NOMO-1 (cell line): ENCODE data around the gene SEPTIN6.

Experiments used
- DNase-seq, 2 experiments: peaks; one replicate each; lab custom pipeline; 2025; ENCODE audit not compliant: unreplicated experiment in 2 of 2; lab: John Stamatoyannopoulos, UW

The SEPTIN6 gene

DNA sequence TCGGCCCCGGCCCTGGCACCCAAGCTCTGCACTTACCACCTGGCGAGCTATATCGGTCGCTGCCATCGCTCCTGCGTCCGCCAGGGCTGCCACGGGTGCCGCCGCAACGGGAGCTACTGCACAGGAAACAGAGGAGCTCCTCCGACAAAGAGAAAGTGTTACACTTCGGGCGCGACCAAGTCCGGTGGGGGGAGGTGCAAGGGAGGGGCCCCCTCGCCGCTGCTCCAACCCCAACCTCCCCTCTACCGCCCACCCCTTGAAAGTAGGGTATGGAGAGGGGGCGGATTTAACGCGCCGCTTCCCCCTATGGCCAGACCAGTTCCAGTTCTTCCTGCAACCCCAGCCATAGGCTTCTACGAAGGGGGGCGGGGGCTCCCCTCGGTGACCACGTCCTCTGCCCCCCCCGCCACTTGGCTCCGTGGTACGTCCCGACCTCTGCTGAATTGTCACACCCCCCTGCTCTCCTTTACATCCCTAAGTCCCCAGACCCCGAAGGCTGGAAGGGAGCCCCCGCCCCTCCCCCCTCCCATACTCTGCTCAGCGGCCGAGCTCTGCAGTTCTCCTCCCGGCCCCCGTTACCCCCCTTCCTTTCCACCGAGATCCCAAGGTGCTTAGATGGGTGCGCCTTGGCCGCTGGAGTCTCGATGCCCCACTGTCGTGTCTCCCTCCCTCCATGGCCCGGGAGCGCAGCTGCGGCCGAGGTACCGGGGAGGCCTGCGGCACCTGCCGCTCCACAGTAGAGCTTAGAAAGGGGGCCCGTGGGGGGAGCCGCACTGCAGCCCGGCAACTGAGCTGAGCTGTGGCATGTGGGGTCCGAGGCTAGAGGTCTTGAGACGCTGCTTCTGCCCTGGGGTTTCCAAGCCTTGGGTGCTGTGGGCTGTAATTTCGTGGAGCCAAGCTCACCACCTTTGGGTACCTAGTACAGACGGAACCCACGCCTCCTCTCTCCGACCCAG, at the start of gene SEPTIN6:
Gene SEPTIN6, minus strand, starts transcription at position 129 of the 956 bp plus-strand sequence. Its CDS starts 63 bp downstream, at position 66.
- DNase-seq, result peak; percentile 85 to 88

DNA sequence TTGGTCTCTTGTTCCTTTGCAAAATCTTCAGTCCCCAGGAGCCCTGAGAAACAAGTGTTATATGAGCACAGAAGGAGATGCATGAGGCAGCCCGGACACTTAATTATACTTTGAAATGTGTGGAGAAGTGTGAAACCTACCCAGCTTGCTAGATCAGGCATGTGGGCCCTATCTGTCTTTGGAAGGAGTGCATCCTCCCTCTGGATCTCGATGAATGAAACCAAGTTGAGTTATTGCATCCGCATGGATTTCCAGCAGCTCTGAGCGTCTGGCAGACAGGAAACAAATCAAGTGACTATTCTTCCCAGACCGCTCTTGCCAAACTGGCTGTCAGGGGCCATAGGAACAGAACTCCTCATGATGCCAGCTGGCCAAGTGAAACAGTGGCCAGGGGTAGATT, 45.8 kb upstream of the SEPTIN6 start:
- DNase-seq, result no peak

DNA sequence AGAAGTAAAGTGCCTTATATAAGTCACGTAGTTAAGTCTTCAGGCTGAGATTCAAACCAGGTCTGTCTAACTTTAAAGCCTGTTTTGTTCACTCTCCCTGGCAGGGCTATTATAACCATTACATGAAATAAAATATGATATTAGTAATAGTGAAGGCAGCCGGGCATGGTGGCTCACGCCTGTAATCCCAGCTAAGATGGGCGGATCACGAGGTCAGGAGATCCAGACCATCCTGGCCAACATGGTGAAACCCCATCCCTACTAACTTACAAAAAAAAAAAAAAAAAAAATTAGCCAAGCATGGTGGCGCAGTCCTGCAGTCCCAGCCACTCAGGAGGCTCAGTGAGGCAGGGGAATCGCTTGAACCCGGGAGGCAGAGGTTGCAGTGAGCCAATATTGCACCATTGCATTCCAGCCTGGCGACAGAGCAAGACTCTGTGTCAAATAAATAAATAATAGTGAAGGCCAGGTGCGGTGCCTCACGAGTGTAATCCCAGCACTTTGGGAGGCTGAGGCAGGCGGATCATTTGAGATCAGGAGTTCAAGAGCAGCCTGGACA, 43.3 kb upstream of the SEPTIN6 start:
- DNase-seq, result no peak

DNA sequence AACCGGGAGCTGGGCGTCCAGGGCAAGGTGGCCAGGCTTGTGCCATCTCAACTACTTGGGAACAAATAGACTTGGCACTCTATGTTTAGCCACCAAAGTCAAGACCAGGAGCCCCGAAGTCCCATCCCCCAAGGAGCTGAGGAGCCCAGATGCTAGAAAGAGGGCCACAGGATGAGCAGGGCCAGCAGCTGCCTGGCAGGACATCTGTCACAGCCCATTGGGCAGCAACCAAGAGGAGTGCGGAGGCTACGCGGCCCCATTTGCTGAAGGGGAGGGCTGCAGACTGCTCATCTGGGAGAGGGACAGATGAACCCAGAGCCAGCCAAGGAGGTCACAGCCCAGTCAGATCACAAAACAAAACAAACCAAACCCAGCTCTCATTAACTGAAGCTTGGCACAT, 42.5 kb upstream of the SEPTIN6 start:
- no peak for DNase-seq

DNA sequence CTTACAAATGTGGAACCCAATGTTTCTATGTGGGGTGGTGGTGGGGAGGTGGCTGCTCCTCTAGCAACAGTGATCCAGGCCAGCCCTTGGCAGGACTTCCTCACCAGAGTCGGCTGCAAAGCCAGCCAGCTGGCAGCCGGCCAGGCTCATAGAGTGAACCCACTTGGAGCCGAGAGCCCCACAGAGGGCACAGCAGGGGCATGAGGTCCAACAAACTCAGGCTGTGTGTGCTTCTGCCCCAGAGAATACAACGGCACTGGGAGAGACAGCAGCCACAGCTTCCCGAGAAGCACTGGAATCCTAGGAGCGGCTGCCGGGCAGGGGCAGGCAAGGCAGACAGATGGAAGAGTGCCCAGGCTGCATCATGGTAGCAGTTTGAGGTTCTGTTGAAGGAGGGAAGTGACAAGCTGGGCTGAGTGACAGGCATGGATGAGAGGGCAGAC, 42.0 kb upstream of the SEPTIN6 start:
- DNase-seq, result no peak

DNA sequence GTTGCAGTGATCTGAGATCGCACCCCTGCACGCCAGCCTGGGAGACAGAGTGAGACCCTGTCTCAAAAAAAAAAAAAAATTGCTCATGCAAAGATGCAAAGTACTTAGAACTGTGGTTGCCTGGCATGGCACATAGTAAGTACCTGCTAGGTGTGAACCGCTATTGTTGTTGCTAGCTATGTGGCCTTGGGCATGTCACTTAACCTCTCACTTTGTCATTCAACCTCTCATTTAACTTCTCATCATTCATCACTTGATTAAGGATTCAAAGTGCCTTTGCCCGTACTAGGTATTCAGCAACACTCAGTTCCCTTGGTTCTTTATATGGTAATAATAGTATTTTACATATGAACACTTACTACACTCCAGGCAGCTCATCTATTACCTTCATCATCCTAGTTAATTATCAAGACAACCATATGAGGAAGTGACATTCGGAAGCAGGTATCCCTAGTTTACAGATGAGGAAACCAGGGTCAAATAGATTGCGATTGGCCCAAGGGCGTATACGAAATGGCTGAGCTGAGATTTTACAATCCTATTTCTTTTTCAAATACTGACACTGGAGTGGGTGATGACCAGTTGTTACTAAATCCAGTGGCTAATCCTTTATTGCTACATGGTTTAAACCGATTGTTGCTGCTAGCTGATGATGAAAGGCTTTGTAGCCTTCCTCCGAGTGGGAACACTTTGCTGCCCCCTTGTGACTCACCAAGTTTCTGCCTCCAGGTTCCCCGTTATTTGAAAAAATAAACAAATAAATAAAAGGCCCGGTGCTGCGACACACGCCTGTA, 36.6 kb upstream of the SEPTIN6 start:
- peak; percentile 56 to 88 for DNase-seq

DNA sequence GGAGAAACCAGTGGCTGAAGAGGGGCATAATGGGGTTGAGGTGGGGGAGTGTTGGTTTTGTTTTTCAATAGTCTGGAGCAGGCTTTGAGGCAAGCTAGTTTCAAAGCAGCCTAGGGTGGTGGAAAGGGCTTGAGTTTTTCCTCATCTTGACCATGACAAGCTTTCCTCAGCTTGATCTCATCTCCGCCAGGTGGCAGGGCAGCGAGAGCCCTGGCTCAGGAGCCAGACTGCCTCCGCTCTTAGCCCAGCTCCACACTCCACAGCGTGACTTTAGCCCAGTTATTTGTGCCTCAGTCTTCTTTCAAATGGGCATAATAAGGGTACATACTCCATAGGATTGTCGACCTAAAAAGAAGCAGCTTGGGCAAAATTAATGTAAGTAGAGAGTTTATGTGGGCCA, 35.5 kb upstream of the SEPTIN6 start:
- no peak for DNase-seq

DNA sequence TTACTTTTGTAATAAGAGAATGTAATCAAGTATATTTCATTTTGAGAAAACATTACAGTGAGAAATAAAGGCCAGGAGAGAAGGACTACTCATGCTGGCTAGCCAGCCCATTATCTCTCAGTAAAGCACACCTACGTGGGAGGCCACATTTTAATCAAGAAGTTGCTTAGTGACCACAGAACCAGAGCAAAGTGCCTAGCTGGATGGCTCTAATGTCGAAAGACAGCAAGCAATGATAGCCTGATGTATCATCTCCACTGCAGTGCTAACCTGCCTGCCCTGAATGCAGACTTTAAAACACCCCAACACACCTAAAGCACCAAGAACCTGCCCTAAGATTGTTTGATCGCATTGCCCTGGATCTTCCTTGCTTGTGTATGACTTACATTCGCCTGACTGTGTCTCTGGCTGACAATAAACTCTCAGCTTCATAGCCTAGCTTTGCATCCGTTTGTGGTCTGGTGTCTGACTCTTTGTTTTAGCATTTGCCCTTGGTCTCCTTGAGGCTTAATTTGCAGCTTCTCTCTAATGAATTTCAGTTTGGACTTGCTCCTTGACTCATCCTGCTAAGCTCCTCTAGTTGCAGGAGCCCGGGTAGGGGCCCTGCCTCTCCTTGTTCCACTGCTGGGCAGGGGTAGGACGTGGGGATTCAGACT, 34.1 kb upstream of the SEPTIN6 start:
- DNase-seq, result peak; percentile 56 to 69

DNA sequence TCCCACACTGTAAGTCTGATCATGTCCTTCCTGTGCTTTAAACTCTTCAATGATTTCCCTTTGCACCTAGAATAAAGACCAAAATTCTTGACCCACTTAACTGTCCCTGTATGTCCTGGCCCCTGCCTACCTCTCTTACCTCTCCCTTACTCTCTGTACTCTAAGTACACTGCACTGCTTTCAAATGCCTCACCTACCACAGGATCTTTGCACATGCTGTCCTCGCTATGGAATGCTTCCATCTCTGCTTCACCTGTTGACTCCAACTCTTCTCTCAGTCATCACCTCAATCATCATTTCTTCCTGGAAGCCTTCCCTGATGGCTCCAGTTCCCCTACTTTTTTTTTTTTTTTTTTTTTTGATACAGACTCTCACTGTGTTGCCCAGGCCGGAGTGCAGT, 29.0 kb upstream of the SEPTIN6 start:
- no peak for DNase-seq

DNA sequence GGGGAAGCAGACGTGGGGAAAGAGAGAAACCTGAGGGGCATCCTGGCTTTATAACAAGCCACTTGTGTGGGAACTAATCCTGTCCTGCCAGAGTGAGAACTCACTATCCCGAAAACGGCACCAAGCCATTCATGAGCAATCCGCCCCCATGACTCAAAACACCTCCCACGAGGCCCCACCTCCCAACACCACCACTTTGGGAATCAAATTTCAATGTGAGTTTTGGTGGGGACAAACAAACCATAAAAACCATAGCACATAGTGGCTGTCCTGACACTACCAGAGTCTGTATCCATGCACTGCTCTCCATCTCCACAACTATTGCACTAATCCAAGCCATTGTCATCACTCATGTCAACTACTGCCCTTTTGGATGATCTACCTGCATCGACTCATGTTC, 28.5 kb upstream of the SEPTIN6 start:
- DNase-seq, result no peak

DNA sequence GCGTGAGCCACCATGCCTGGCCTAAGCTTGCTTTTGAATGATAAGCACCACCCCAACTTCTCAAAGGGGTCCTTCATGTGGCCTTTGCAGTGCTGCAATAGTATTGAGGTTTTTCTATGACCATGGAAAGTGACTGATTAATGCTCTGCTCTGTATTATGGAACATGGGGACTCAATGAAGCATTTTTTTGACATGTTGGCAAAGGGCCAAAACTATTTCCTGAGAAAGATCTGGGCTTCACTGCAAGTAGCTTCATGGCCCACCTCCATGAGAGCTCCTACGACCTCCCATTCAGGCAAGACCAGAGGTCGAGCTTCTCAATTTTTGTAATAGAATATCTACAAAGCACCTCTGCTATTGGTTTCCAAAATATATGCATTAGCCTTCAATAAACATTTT, 16.7 kb upstream of the SEPTIN6 start:
- no peak for DNase-seq

DNA sequence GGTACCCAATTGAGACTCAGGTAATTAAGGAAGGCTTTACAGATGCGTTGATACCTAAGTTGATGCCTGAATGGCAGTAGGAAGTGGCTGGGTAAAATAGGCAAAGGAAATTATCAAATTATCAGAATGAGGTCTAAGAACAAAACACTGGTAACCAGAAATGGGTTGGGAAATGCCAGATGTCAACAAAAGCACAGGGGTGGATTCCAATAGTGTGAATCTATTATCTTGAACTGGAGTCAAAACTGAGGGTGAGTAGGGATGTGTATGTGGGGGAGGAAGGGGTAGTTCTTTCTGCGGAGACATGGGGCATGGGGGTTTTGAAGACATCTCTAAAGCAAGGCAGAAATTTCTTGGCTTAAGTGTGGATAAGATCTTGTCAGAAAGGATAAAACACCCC, 16.0 kb upstream of the SEPTIN6 start:
- DNase-seq, result no peak

DNA sequence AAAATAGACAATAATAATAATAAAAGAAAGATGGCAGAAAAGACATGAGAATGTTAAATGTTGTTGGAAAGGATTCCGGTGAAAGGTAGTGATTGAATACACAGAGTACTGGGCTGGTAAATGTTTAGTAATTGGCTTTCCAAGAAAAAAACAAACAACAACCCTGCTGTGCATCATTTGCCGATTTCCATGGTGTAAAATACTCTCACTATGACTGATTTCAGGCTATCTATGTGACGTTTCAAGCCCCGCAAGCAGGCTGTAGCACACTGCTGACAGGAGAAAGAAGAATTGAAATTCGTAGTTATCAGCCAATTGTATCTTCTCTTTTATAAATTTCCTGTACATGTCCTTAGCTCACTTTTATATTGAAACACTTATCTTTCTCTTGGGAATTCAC, 13.6 kb upstream of the SEPTIN6 start:
- DNase-seq, result no peak

DNA sequence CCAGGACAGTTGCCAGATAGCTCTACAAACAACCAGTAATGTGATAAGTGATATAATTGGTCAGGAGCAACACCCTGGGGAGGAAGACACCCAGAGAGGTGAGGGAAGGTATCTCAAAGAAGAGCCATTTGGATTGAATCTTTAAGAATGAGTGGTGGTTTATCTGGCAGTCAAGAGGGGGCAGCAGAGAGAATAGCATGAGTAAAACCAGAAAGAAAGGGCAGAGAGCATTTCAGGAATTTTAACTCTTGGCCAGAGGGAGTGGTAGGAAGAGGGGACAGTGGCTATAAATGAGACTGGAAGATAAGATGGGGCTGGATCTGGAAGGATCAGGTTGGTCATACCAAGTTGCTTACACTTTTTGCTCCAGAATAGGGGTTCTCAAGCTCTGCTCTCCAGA, 5.9 kb upstream of the SEPTIN6 start:
- peak in 1 of 2 experiments; percentile 47 for DNase-seq

DNA sequence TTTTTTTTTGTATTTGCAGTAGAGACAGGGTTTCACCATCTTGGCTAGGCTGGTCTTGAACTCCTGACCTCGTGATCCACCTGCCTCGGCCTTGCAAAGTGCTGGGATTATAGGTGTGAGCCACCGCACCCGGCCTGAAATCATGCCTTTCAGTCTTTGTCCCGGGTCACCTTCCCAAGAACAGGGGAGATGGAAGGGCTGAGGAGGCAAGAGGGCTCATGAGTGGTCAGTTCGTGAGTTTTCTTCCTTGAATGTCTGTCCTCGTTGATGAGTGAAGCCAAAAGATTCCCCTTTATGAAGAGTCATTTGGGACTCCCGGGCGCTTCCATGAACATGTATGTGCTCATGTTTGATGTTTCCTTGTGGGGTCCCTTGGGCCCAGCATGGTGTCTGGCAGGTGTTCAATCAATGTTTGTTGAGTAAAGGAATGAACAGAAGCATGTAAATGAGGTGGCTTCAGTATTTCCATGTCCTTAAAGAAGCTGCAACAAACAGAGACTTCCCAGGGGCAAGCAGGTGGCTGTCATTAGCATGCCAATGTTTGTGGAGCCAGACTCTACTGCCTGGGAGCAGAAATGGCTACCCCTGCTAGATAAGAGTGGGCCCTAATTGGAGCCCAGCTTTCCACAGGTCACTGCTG, 3.4 kb upstream of the SEPTIN6 start:
- no peak for DNase-seq

DNA sequence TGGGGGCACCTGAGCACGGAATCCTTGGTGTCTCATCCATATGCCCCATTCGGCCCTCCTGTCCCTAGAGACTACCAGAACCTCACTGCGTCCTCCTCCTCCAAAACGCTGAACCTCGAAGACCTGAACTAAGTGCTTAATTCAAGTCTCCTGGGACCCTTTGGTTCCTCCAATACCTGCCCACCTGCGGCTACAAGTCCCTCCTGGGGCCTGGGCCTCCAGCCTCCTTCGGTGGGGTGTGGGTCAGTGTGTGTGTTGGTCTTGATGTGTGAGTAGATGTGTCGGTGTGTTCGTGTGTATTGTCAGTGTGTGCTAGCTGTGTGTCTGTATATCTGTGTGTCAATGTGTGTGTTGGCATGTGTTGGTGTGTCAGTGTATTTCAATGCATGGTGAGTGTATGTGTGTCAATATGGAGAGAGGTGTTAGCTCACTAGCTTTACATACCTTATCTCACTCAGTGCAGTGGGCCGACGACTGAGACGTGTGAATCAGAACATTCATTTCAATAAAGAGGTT, 2.6 kb upstream of the SEPTIN6 start:
- no peak for DNase-seq

DNA sequence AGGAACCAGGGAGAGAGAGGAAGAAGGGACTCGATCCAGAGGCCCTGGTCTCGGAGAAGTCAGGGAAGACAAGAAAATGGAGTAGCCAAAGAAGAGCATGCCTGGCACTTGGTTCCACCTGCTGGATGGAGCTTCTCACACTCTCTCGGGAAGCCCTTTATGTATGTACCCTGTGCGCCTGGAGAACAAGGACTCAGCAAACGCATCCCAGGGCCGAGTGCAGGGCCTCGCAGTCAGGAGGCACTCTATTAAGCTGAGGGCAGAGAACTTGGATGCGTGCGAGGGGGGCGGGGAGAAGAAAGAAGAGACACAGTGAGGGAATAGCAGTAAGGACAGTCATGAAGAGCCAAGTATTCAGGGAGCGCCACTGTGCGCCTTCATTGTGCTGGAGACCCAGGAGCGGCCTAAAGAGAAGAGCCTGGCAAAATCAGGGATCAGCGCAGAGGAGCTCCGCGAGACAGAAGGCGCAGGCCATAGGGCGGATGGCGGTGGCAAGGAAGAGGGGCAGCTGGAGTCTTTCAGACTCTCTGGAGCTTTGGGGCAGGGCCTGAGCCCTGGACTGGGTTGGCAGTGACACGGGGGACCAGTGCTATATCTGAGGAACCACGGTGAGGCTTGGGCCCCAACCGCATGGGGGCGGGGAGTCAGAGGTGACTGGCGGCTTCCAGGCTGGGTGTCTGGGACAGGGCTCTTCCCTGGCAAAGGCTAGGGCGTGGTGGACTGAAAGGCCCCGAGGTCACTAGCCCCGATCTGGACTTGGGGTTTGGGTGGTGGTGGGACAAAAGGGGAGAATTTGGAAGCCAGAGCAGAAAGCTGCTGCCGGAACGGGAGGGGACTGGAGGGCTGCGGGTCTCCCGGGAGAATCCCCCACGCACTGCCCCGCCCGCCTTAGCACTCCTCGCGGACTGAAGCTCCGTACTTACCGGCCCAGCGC, 1.9 kb upstream of the SEPTIN6 start:
- DNase-seq, result no peak

DNA sequence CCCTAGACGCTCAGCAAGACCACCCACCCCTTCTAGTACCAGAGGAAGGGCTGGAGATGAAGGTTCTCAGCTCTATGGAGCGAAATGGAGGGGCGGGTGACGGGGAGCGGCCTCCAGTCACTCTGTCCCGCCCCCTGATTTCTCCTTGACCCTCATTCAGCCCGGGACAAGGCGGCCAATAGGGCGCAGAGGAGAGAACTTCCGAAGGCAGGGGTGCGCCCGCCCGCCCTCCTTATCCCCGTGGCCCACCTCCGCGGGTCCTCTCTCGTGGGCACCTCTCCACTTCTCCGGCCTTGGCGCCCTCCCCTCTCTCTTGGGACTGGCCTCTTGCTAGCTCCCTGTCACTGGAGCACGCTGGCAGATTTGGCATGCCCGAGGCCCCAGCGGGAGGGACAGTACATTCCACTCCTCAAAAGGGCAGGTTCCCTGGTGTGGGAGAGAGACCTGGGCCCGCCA, 1.1 kb upstream of the SEPTIN6 start:
- no peak for DNase-seq
